IMR-90 (cell line): Measurements from ENCODE around the gene MMP24. TPM values are rescaled to one million over a fixed set of nuclear protein-coding genes. Genes with fewer than 3 reads are reported as not detected.

Experiments
- ATAC-seq: fragments of 200-7000 bp; cut with Tn5 transposase; 2 replicates; pipeline ENCODE4 v1.9.1; 2020; ENCODE audit warnings: low read depth, mild to moderate bottlenecking, moderate library complexity
- BruUV-seq: library from RNA; stranded (reverse); fragments of 400-500 nt; replicated peaks from 2 replicates; lab custom pipeline; 2021; lab: Mats Ljungman, UMichigan
- CTCF ChIA-PET: fragments of 300-600 bp; formaldehyde crosslinking; extraction: SDS; loops from one replicate; lab custom pipeline; 2021; ENCODE audit warnings: antibody characterized with exemption; lab: Yijun Ruan, JAX
- POLR2A ChIA-PET: fragments of 300-600 bp; sonication (Branson Sonifier 250); formaldehyde crosslinking; loops from one replicate; lab custom pipeline; 2022; ENCODE audit warnings: antibody characterized with exemption; ENCODE audit not compliant: unreplicated experiment; lab: Charles Lee
- DNase-seq: peaks from one replicate; pipeline ENCODE4 v3.0.0; 2013
- H2AFZ ChIP-seq: replicated peaks from 2 replicates; pipeline ENCODE3; 2013; ENCODE audit warnings: low read length, mild to moderate bottlenecking; ENCODE audit not compliant: poor library complexity
- H2AK5ac ChIP-seq: 2 replicates; pipeline ENCODE4 v1.6.1; 2013; ENCODE audit warnings: low read depth, low read length, inconsistent platforms
- H2AK9ac ChIP-seq: replicated peaks from 2 replicates; pipeline ENCODE3; 2013; ENCODE audit warnings: mild to moderate bottlenecking, low read depth, low read length, moderate library complexity; ENCODE audit not compliant: poor library complexity
- H2BK120ac ChIP-seq: 2 replicates; pipeline ENCODE4 v1.6.1; 2013; ENCODE audit warnings: low read depth, low read length, inconsistent platforms
- H2BK15ac ChIP-seq: 3 replicates; pipeline ENCODE4 v1.6.1; 2013; ENCODE audit warnings: low read depth, low read length, inconsistent platforms
- H2BK20ac ChIP-seq: 2 replicates; pipeline ENCODE4 v1.6.1; 2013; ENCODE audit warnings: low read depth, mild to moderate bottlenecking, inconsistent platforms, low read length, moderate library complexity
- H2BK5ac ChIP-seq: 2 replicates; pipeline ENCODE4 v1.6.1; 2013; ENCODE audit warnings: mild to moderate bottlenecking, low read depth, low read length, inconsistent platforms; ENCODE audit not compliant: poor library complexity, severe bottlenecking
- H3K14ac ChIP-seq: replicated peaks from 2 replicates; pipeline ENCODE4 v1.6.1; 2013; ENCODE audit warnings: low read depth, low read length, inconsistent platforms
- H3K18ac ChIP-seq: 2 replicates; pipeline ENCODE4 v1.6.1; 2013; ENCODE audit warnings: low read depth, low read length, control low read depth
- H3K23ac ChIP-seq: 2 replicates; pipeline ENCODE4 v1.6.1; 2013; ENCODE audit warnings: low read depth, low read length, inconsistent platforms
- H3K27ac ChIP-seq: 2 replicates; pipeline ENCODE4 v1.5.1; 2013; ENCODE audit warnings: mild to moderate bottlenecking, control low read depth, low read length; ENCODE audit not compliant: insufficient read depth
- H3K27me3 ChIP-seq: 2 replicates; pipeline ENCODE4 v1.6.1; 2013; ENCODE audit warnings: low read length; ENCODE audit not compliant: control insufficient read depth, insufficient read depth
- H3K36me3 ChIP-seq: 2 replicates; pipeline ENCODE4 v1.6.1; 2013; ENCODE audit warnings: low read length, mixed read lengths; ENCODE audit not compliant: control insufficient read depth, insufficient read depth
- H3K4ac ChIP-seq: 2 replicates; pipeline ENCODE4 v1.6.1; 2013; ENCODE audit warnings: low read depth, low read length, inconsistent platforms
- H3K4me1 ChIP-seq: 2 replicates; pipeline ENCODE4 v1.6.1; 2013; ENCODE audit warnings: low read length, mixed read lengths; ENCODE audit not compliant: control insufficient read depth, insufficient read depth
- H3K4me2 ChIP-seq: 2 replicates; pipeline ENCODE4 v1.6.1; 2013; ENCODE audit warnings: low read depth, mild to moderate bottlenecking, control low read depth, low read length, moderate library complexity
- H3K4me3 ChIP-seq: 2 replicates; pipeline ENCODE4 v1.5.1; 2013; ENCODE audit warnings: low read depth, mild to moderate bottlenecking, control low read depth, low read length, moderate library complexity; ENCODE audit not compliant: insufficient read depth
- H3K56ac ChIP-seq: 2 replicates; pipeline ENCODE4 v1.6.1; 2013; ENCODE audit warnings: low read length, inconsistent platforms; ENCODE audit not compliant: insufficient read depth; ENCODE audit errors: extremely low read depth
- H3K79me1 ChIP-seq, 2 experiments: 2 replicates each; pipeline ENCODE4 v1.6.1; 2013; ENCODE audit warnings: low read length in 2 of 2, inconsistent platforms in 1 of 2, low read depth in 1 of 2
- H3K9ac ChIP-seq: 2 replicates; pipeline ENCODE4 v1.6.1; 2013; ENCODE audit warnings: low read depth, low read length, control low read depth
- H3K9me1 ChIP-seq: 2 replicates; pipeline ENCODE4 v1.6.1; 2013; ENCODE audit warnings: low read length, inconsistent platforms; ENCODE audit not compliant: insufficient read depth
- H3K9me3 ChIP-seq: 2 replicates; pipeline ENCODE4 v1.6.1; 2013; ENCODE audit warnings: low read length; ENCODE audit not compliant: control insufficient read depth, insufficient read depth
- H4K20me1 ChIP-seq: 2 replicates; pipeline ENCODE4 v1.6.1; 2013; ENCODE audit warnings: low read length, inconsistent platforms; ENCODE audit not compliant: insufficient read depth
- H4K5ac ChIP-seq: 2 replicates; pipeline ENCODE4 v1.6.1; 2013; ENCODE audit warnings: mild to moderate bottlenecking, low read depth, low read length, control low read depth
- H4K8ac ChIP-seq, 2 experiments: 2 replicates each; pipeline ENCODE4 v1.6.1; 2013; ENCODE audit warnings: low read depth in 2 of 2, low read length in 2 of 2, control low read depth in 1 of 2, inconsistent platforms in 1 of 2
- H4K91ac ChIP-seq: 2 replicates; pipeline ENCODE4 v1.6.1; 2013; ENCODE audit warnings: low read depth, low read length, inconsistent platforms; ENCODE audit not compliant: insufficient read depth
- BHLHE40 ChIP-seq: fragments of 150-350 bp; IDR thresholded peaks from 2 replicates; pipeline ENCODE4 v1.6.1; 2016; ENCODE audit warnings: mild to moderate bottlenecking, low read depth, low read length
- USF2 ChIP-seq: fragments of 150-350 bp; IDR thresholded peaks from 2 replicates; pipeline ENCODE4 v1.6.1; 2017; ENCODE audit warnings: mild to moderate bottlenecking, antibody characterized with exemption, low read length, low read depth
- WGBS, 2 experiments: methylation state at CpG; one replicate each; pipeline versions ENCODE4 v1.1.5 to v1.1.7; 2013; ENCODE audit warnings: missing lambda C conversion rate in 2 of 2; ENCODE audit not compliant: insufficient read length in 1 of 2; ENCODE audit errors: extremely low coverage in 2 of 2; 5-methylcytosine and 5-hydroxymethylcytosine counted together
- dilution Hi-C: fragments of 300-500 bp; cut with HindIII; formaldehyde crosslinking; loops from one replicate; pipeline ENCODE4 v1.14.3; 2018; ENCODE audit warnings: low sequenced_read_pairs; ENCODE audit not compliant: unreplicated experiment
- in situ Hi-C: fragments of 300-500 bp; cut with MboI; formaldehyde crosslinking; loops from 3 replicates; pipeline ENCODE4 v1.14.3; 2019; ENCODE audit warnings: low sequenced_read_pairs, inconsistent platforms, mixed read lengths
- intact Hi-C: fragments of 100-400 bp; cut with micrococcal nuclease; formaldehyde crosslinking; loops from 2 replicates; pipeline ENCODE4 v1.10.0; 2022
- polyA plus RNA-seq, 3 experiments: library from polyadenylated mRNA; depleted of rRNA; stranded (reverse); fragments of >200 nt; gene quantifications; 2 replicates each; pipeline ENCODE4 v1.2.3, GENCODE V29; 2012; ENCODE audit warnings: low replicate concordance in 1 of 3
- total RNA-seq: library from RNA; depleted of rRNA; stranded (reverse); fragments of >200 nt; gene quantifications from 2 replicates; pipeline ENCODE4 v1.2.3, GENCODE V29; 2012
- TF ChIP-seq, protein P1 (sequence below): fragments of 150-350 bp; IDR thresholded peaks from 2 replicates; pipeline ENCODE4 v1.6.1; 2016; ENCODE audit warnings: low read depth, mild to moderate bottlenecking, low read length, moderate library complexity, borderline replicate concordance
- TF ChIP-seq, protein P2 (sequence below): conservative IDR thresholded peaks from 2 replicates; pipeline ENCODE4 v1.5.1; 2012; ENCODE audit warnings: mild to moderate bottlenecking, low read depth, low read length, improper control_type of control experiment

The MMP24 gene
- total and polyA plus RNA-seq, 2 of the 4 experiments (the other 2 are of a cell fraction) = 0.36 to 0.79 TPM

- H3K9me1 ChIP-seq = peaks cover 6% of the 10 kb centered on the region; the same call in 1 of the 2 replicates
- H3K4me1 ChIP-seq = peaks cover 6% of the 10 kb centered on the region
- peak overlapping the region; percentile 38 for H2BK5ac ChIP-seq
- POLR2A ChIA-PET = interaction anchor here (1.1 kb wide), 1 partner anchor 8 kb away, joined by 5 read pairs; the partner anchor contains the start of gene EIF6
- H3K27me3 ChIP-seq = no peaks in the 10 kb centered on the region
- BruUV-seq = no TSS peak
- H3K18ac ChIP-seq = no peak overlapping the region
- H2BK120ac ChIP-seq = no peak overlapping the region
- peak overlapping the region; percentile 95 for H3K4me2 ChIP-seq
- H3K4me3 ChIP-seq = peak overlapping the region; percentile 62
- peak overlapping the region; percentile 96; the same call in 1 of the 2 replicates for H3K14ac ChIP-seq
- TF ChIP-seq, protein P1, sequence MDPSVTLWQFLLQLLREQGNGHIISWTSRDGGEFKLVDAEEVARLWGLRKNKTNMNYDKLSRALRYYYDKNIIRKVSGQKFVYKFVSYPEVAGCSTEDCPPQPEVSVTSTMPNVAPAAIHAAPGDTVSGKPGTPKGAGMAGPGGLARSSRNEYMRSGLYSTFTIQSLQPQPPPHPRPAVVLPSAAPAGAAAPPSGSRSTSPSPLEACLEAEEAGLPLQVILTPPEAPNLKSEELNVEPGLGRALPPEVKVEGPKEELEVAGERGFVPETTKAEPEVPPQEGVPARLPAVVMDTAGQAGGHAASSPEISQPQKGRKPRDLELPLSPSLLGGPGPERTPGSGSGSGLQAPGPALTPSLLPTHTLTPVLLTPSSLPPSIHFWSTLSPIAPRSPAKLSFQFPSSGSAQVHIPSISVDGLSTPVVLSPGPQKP = no peak
- TF ChIP-seq USF2 (no peak), BHLHE40 (no peak)
- TF ChIP-seq, protein P2, sequence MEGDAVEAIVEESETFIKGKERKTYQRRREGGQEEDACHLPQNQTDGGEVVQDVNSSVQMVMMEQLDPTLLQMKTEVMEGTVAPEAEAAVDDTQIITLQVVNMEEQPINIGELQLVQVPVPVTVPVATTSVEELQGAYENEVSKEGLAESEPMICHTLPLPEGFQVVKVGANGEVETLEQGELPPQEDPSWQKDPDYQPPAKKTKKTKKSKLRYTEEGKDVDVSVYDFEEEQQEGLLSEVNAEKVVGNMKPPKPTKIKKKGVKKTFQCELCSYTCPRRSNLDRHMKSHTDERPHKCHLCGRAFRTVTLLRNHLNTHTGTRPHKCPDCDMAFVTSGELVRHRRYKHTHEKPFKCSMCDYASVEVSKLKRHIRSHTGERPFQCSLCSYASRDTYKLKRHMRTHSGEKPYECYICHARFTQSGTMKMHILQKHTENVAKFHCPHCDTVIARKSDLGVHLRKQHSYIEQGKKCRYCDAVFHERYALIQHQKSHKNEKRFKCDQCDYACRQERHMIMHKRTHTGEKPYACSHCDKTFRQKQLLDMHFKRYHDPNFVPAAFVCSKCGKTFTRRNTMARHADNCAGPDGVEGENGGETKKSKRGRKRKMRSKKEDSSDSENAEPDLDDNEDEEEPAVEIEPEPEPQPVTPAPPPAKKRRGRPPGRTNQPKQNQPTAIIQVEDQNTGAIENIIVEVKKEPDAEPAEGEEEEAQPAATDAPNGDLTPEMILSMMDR = no peak
- no peaks in the 10 kb centered on the region; the same call in none of the 2 replicates for H4K20me1 ChIP-seq
- dilution Hi-C loops = no loop called here
- peak overlapping the region; percentile 92 to 93; a peak in 3 of 4 replicates for H4K8ac ChIP-seq
- 0 out of 2 replicates have a peak overlapping the region, but pooled peaks have one; percentile 20 for H4K91ac ChIP-seq
- H3K9me3 ChIP-seq = no peaks in the 10 kb centered on the region
- H3K27ac ChIP-seq = peak overlapping the region; percentile 97
- no peak for DNase-seq
- CTCF ChIA-PET = no interaction called here
- peak overlapping the region; percentile 74; the same call in 1 of the 2 replicates for H3K23ac ChIP-seq
- peaks cover 54% of the 10 kb centered on the region for H3K36me3 ChIP-seq
- WGBS, 2 experiments = no CpG with 5 or more reads among the region's 6 CpGs
- 0 out of 2 replicates have a peak overlapping the region, but pooled peaks have one; percentile 12 for H4K5ac ChIP-seq
- H2BK15ac ChIP-seq = no peak overlapping the region
- in situ Hi-C loops = no loop called here
- H3K9ac ChIP-seq = peak overlapping the region; percentile 99
- no peak for ATAC-seq
- no peak overlapping the region; the same call in 1 of the 2 replicates for H2BK20ac ChIP-seq
- intact Hi-C loops = loop anchor here (10.0 kb wide), 2 partner anchors 158 to 402 kb away; partner anchors contain the start of genes ACSS2, GDF5 and GGT7
- H2AFZ ChIP-seq = no peak overlapping the region
- peaks cover 30 to 68% of the 10 kb centered on the region in 2 experiments for H3K79me1 ChIP-seq
- H2AK9ac ChIP-seq = peak overlapping the region; percentile 65
- H3K56ac ChIP-seq = no peak overlapping the region
- peak overlapping the region; percentile 90; the same call in 1 of the 2 replicates for H2AK5ac ChIP-seq
- peak overlapping the region; percentile 91 for H3K4ac ChIP-seq
Measured at GRCh38 chr20:35276408-35276807, 49.9 kb downstream of the MMP24 start.
